B cell (primary cell): Measurements from ENCODE around the gene DOHH.

Experiments
- CTCF ChIP-seq: fragments of 200-600 bp; IDR thresholded peaks from one replicate; pipeline ENCODE4 v1.8.0; 2022; ENCODE audit warnings: antibody characterized with exemption, mild to moderate bottlenecking
- EZH2 ChIP-seq: IDR thresholded peaks from 2 replicates; pipeline ENCODE4 v1.6.1; 2012; ENCODE audit warnings: borderline replicate concordance, low read depth, mild to moderate bottlenecking, moderate library complexity, low read length; ENCODE audit not compliant: insufficient read depth, poor library complexity, severe bottlenecking

GRCh38 chr19:3533033-3533432, 32.6 kb upstream of the DOHH start:
- TF ChIP-seq CTCF, result no peak
- no peak for TF ChIP-seq EZH2
